NCI-H1694 treated with DMSO at 0.1 percent for 48 hours (cell line): Measurements from ENCODE around the gene SEC24D.
A peak's percentile ranks its signal among the peaks of the same experiment; 100 is the strongest.
"Not testable (repeated sequence)": the region's sequence is repeated elsewhere in the genome, so short reads cannot be mapped to it uniquely, and the experiment has no call there.

Experiments
- DNase-seq: peaks from one replicate; lab custom pipeline; 2025; lab: John Stamatoyannopoulos, UW

SEC24D gene

GRCh38 chr4:118835571-118836300, at the start of gene SEC24D:
TSS of gene SEC24D (minus strand) at chr4:118836126. CDS start at chr4:118833696, 2,430 bp downstream.
- peak; percentile 71 for DNase-seq

GRCh38 chr4:118884716-118885115, 48.8 kb upstream of the SEC24D start:
- DNase-seq = no peak

- no peak for DNase-seq
Observed at GRCh38 chr4:118883861-118884260, 47.9 kb upstream of the SEC24D start.

GRCh38 chr4:118881512-118882146, 45.7 kb upstream of the SEC24D start:
- no peak for DNase-seq

GRCh38 chr4:118879409-118879808, 43.5 kb upstream of the SEC24D start:
- no peak for DNase-seq

- DNase-seq = not testable (repeated sequence)
Observed at GRCh38 chr4:118878507-118878906, 42.6 kb upstream of the SEC24D start.

- DNase-seq = no peak
Observed at GRCh38 chr4:118877797-118878196, 41.9 kb upstream of the SEC24D start.

- DNase-seq = no peak
Observed at GRCh38 chr4:118872181-118872580, 36.3 kb upstream of the SEC24D start.

- DNase-seq = no peak
Observed at GRCh38 chr4:118869808-118870342, 33.9 kb upstream of the SEC24D start.

- DNase-seq = no peak
Observed at GRCh38 chr4:118867311-118868067, 31.6 kb upstream of the SEC24D start.

- no peak for DNase-seq
Observed at GRCh38 chr4:118866442-118866841, 30.5 kb upstream of the SEC24D start.

- peak; percentile 79 for DNase-seq
Observed at GRCh38 chr4:118865091-118865708, 29.3 kb upstream of the SEC24D start.

GRCh38 chr4:118858779-118859178, 22.9 kb upstream of the SEC24D start:
- DNase-seq = no peak

- no peak for DNase-seq
Observed at GRCh38 chr4:118857760-118858159, 21.8 kb upstream of the SEC24D start.

- DNase-seq = no peak
Observed at GRCh38 chr4:118850488-118851173, 14.7 kb upstream of the SEC24D start.

- no peak for DNase-seq
Observed at GRCh38 chr4:118849867-118850487, 14.1 kb upstream of the SEC24D start.

GRCh38 chr4:118848901-118849300, 13.0 kb upstream of the SEC24D start:
- no peak for DNase-seq

- no peak for DNase-seq
Observed at GRCh38 chr4:118848242-118848641, 12.3 kb upstream of the SEC24D start.

GRCh38 chr4:118846979-118847378, 11.1 kb upstream of the SEC24D start:
- no peak for DNase-seq

- peak; percentile 74 for DNase-seq
Observed at GRCh38 chr4:118845552-118846050, 9.7 kb upstream of the SEC24D start.

GRCh38 chr4:118843237-118843636, 7.3 kb upstream of the SEC24D start:
- DNase-seq = no peak
